Bronchial smooth muscle cell (primary cell): ENCODE results near the gene FRMPD1. TPM values are rescaled to one million over a fixed set of nuclear protein-coding genes. Genes with fewer than 3 reads are reported as not detected.

Source experiments
- total RNA-seq: library from RNA; depleted of rRNA; stranded (reverse); fragments of >200 nt; gene quantifications from 2 replicates; pipeline ENCODE4 v1.2.1, GENCODE V29; 2014

FRMPD1 gene
- not detected in 2 replicates for total RNA-seq

DNA sequence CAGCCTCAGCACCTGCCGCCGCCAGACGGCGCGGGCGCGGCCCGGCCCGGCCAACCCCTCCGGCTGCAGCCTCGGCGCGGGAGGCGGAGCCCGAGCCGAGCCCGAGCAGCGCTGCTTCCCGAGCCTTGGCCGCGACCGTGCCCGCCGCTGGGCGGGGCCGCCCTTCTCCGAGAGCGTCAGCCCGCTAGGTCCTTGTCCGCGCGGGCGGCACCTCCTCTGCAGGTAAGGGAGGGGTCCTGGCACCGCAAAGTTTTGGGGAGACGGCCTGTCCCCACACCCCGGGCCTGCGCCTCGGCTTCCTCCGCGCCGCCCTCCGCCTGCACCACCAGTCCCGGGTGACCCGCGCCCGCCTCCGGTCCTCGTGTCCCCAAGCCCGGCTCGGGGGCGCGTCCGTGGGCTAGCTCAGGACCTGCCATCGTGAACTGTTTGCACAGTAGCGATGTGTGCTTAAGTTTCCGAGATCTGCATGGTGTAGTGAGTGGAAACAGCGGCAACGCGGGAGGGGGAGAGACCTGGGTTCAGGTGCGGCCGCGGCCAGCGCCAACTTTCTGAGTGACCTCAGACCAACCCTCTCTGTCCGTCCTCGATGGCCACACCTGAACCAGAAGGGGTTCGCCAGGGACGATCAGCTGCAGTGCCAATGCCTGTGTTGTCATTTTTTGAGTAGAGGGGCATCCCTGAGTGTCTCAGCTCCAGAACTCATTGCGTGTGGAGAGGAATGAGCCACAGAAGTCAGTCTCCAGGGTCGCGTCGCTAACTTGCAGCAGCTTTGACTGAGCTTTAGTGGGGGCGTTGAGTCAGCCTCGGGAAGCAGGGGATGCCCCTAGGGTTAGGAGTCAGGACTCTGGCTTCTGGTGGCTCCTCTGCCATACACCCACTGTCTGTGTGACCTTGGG lies at the start of gene FRMPD1:
TSS of gene FRMPD1 (plus strand) at position 82 of the 896 bp plus-strand sequence. CDS start 41,688 bp downstream, outside the sequence.

DNA sequence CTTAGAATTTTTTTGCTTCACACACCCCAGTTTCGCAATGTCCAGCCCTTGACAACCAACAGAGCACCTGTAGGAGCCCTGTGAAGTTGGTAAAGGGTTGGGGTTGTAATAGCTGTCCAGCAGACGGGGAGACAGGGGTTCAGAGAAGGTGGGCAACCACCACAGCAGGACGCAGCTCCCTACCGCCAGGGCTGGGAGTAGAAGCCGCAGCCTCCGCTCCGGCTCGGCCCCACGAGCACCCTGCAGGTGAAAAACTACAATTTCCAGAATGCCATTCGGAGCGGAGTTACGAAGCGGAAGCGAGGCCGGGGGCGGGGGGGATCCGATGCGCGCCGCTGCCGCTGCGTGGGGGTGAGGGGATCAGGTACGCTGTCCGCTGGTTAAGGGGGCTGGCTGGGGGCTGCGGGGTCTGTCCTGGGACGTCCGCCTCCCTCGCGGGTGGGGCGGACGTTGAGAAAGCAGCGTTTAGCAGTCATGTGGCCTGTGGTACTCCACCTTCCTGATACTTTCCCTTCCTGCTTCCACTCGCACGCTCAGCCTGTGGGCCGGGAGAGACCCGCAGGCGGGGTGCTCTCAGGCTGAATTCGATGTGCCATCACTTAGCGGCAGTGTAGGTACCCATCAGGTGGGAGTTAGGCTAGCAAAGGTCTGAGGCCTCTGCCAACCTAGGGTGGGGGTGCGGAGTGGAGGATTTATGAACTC lies 102.9 kb downstream of the FRMPD1 start, which contains the start of gene TRMT10B:
TSS of gene TRMT10B (plus strand) at position 317 of the 702 bp plus-strand sequence. CDS start 8,127 bp downstream, outside the sequence.

DNA sequence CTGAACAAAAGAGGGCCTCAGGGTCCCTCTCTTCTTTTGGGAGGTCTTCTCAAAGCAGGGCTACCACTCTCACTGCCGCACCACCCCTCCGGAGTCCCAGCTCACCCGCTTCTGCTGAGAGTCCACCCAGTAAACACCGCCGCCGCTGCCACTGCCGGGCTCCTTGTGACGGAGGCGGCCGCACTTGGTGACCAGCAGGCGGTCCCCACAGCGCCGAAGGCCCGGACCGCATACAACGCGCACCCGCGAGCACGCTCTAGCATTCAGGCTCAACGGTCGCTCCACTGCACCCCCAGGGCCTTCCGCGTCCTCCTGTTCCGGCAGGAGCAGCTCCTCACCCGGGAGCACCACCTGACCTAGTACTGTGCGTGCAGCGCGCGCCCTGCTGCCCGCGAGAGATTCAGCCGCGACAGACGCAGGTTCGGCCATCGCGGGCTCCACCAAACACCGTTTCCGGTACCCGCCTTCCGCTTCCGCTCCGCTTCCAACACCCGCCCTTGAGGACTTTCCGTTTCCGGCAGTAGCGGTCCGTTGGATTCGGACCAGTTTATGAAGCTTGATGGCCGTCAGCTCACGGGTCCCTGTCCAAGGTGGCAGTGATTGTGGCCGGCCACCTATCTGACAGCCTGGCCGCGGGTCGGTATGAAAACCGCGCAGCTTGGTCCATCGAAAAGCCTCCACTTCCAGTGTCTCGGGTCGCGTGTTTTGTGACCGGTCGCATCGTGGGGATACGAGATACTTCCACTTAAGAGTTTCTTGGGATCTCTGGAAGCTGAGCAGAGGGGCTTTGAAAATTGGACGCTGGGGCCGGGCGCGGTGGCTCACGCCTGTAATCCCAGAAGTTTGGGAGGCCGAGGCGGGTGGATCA lies 134.1 kb downstream of the FRMPD1 start, which contains the start of gene EXOSC3:
TSS of gene EXOSC3 (minus strand) at position 449 of the 868 bp plus-strand sequence. CDS start at position 429, 20 bp downstream.

Other genes starting within 250 kb of the FRMPD1 start
- gene GRHPR, start 228.3 kb upstream of the FRMPD1 start, total RNA-seq = 115 and 129 TPM in 2 replicates
- gene ZBTB5, start 185.5 kb upstream of the FRMPD1 start, total RNA-seq = 3.8 and 4.7 TPM in 2 replicates
- gene POLR1E, start 165.0 kb upstream of the FRMPD1 start, total RNA-seq = 29.0 and 34.3 TPM in 2 replicates
- gene FBXO10, start 74.6 kb upstream of the FRMPD1 start, total RNA-seq = 9.3 and 11.5 TPM in 2 replicates
- 148 and 160 TPM in 2 replicates for gene TOMM5, start 58.4 kb upstream of the FRMPD1 start, total RNA-seq
- gene TRMT10B, start 102.9 kb downstream of the FRMPD1 start, total RNA-seq = 4.1 and 4.6 TPM in 2 replicates
- gene EXOSC3, start 134.1 kb downstream of the FRMPD1 start, total RNA-seq = 27.3 and 43.3 TPM in 2 replicates
- 11.5 and 23.3 TPM in 2 replicates for gene DCAF10, start 149.8 kb downstream of the FRMPD1 start, total RNA-seq